Measurements from ENCODE around the gene PRIMA1. TPM values are rescaled to one million over a fixed set of nuclear protein-coding genes. Genes with fewer than 3 reads are reported as not detected.

The PRIMA1 gene
- total and polyA plus RNA-seq, 9 of the 15 experiments (the other 6 are each of a cell fraction or from before 2014, with no cell fraction given), result not detected

GRCh38 chr14:93716002-93716745, 72.1 kb downstream of the PRIMA1 start:
- Histone ChIP-seq H3K36me3 (ENCODE audit: control insufficient read depth, insufficient read depth, low read length) (no peaks in the 10 kb centered on the region), H3K9ac (ENCODE audit: insufficient read depth in 1 of 2, low read depth in 2 of 2, low read length in 2 of 2) (no peak overlapping the region), H2AFZ (ENCODE audit: low read depth, low read length) (no peak overlapping the region), H3K9me1 (ENCODE audit: control insufficient read depth, insufficient read depth, low read length) (no peaks in the 10 kb centered on the region), H4K20me1 (replicated peaks; ENCODE audit: control insufficient read depth, insufficient read depth, low read length) (no peaks in the 10 kb centered on the region), H3K4me1 (replicated peaks in 1 of 2; ENCODE audit: control insufficient read depth in 2 of 2, insufficient read depth in 2 of 2, low read length in 2 of 2) (no peaks in the 10 kb centered on the region), H3K27me3 (ENCODE audit: control insufficient read depth in 2 of 2, insufficient read depth in 2 of 2, low read length in 2 of 2) (peaks cover 0 to 5% of the 10 kb centered on the region in 2 experiments; a peak in 3 of 5 replicates), H3K9me3 (replicated peaks; ENCODE audit: control insufficient read depth, insufficient read depth, low read depth, low read length) (no peaks in the 10 kb centered on the region), H3K4me3 (no peak overlapping the region), H3K79me2 (ENCODE audit: control insufficient read depth, insufficient read depth, low read length) (no peaks in the 10 kb centered on the region), H3K27ac (ENCODE audit: extremely low read depth, low read depth, low read length) (no peak overlapping the region), H3K4me2 (ENCODE audit: insufficient read depth, low read length) (no peak overlapping the region)
- no TSS peak for BruUV-seq (replicated peaks)
- CTCF ChIA-PET (ENCODE audit: low intra/inter-chr PET ratio), result no interaction called here
- ATAC-seq (no peak), FAIRE-seq (no peak), DNase-seq (ENCODE audit: extremely low read depth in 1 of 4, low spot score in 3 of 4) (no peak)
- TF ChIP-seq HMGXB4 (CRISPR knock-in tag; IDR thresholded peaks at IDR 0.05), result no peak
- in situ Hi-C loops (cut with MboI) (no loop called here), intact Hi-C loops (cut with micrococcal nuclease) (no loop called here)
- POLR2A ChIA-PET, result no interaction called here
- WGBS (ENCODE audit: insufficient coverage, low coverage, missing lambda C conversion rate), result 0% methylated on average over 6 of the region's 8 CpGs

- intact Hi-C loops (cut with micrococcal nuclease) (no loop called here), in situ Hi-C loops (cut with MboI) (no loop called here)
- no peak overlapping the region for H3K9ac ChIP-seq (ENCODE audit: insufficient read depth in 1 of 2, low read depth in 2 of 2, low read length in 2 of 2)
- FAIRE-seq, result no peak
- H3K27me3 ChIP-seq (ENCODE audit: control insufficient read depth in 2 of 2, insufficient read depth in 2 of 2, low read length in 2 of 2), result peaks cover 0 to 5% of the 10 kb centered on the region in 2 experiments; a peak in 3 of 5 replicates
- H3K27ac ChIP-seq (ENCODE audit: extremely low read depth, low read depth, low read length), result no peak overlapping the region
- ChIA-PET POLR2A (no interaction called here), CTCF (ENCODE audit: low intra/inter-chr PET ratio) (no interaction called here)
- no peak for DNase-seq (ENCODE audit: extremely low read depth in 1 of 4, low spot score in 3 of 4)
- H2AFZ ChIP-seq (ENCODE audit: low read depth, low read length), result no peak overlapping the region
- no peaks in the 10 kb centered on the region for H3K4me1 ChIP-seq (replicated peaks in 1 of 2; ENCODE audit: control insufficient read depth in 2 of 2, insufficient read depth in 2 of 2, low read length in 2 of 2)
- H3K36me3 ChIP-seq (ENCODE audit: control insufficient read depth, insufficient read depth, low read length), result no peaks in the 10 kb centered on the region
- BruUV-seq (replicated peaks), result no TSS peak
- H3K9me3 ChIP-seq (replicated peaks; ENCODE audit: control insufficient read depth, insufficient read depth, low read depth, low read length), result no peaks in the 10 kb centered on the region
- H3K4me3 ChIP-seq, result no peak overlapping the region
- H3K4me2 ChIP-seq (ENCODE audit: insufficient read depth, low read length), result no peak overlapping the region
- no peaks in the 10 kb centered on the region for H3K9me1 ChIP-seq (ENCODE audit: control insufficient read depth, insufficient read depth, low read length)
- H3K79me2 ChIP-seq (ENCODE audit: control insufficient read depth, insufficient read depth, low read length), result no peaks in the 10 kb centered on the region
- no peaks in the 10 kb centered on the region for H4K20me1 ChIP-seq (replicated peaks; ENCODE audit: control insufficient read depth, insufficient read depth, low read length)
- WGBS (ENCODE audit: insufficient coverage, low coverage, missing lambda C conversion rate), result 0% methylated on average over 7 of the region's 13 CpGs
- ATAC-seq, result no peak
- TF ChIP-seq FOXO4 (CRISPR knock-in tag; IDR thresholded peaks at IDR 0.05) (no peak), E2F1 (CRISPR knock-in tag; IDR thresholded peaks at IDR 0.05) (no peak), ATF3 (IDR thresholded peaks at IDR 0.05) (no peak), ATF3 (CRISPR knock-in tag; conservative IDR thresholded peaks at IDR 0.05) (no peak), CTBP1 (IDR thresholded peaks at IDR 0.05; ENCODE audit: borderline replicate concordance) (no peak), HLTF (IDR thresholded peaks at IDR 0.05) (no peak), ZNF311 (CRISPR knock-in tag; IDR thresholded peaks at IDR 0.05) (no peak), FOXA1 (IDR thresholded peaks at IDR 0.05; ENCODE audit: borderline replicate concordance) (no peak)
Measured at GRCh38 chr14:93715279-93715927, 72.9 kb downstream of the PRIMA1 start.
